ENCODE measurements around the gene TCF7L2. TPM values are rescaled to one million over a fixed set of nuclear protein-coding genes. Genes with fewer than 3 reads are reported as not detected.

Gene TCF7L2
- total RNA-seq, 1 donor from 2014 or later: 44.4 TPM

DNA sequence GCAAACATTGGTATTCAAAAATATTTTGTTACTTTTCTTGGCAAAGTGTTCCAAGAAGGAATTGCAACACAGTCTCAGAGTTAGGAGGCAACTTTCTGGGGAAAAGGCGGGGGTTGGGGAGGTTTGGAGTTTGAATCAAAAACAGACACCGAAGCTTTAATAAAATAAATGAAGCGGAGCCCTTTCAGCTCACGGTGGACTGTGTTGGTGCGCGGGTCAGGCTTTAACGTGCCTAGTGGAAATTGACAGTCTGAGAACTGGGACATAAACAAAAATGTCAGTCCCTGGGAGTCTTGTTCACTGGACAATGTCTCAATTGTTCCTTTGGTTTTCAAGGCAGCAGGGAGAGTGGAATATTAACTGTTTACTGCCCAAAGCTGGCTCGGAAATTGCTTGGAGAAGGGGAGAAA lies 109.3 kb downstream of the TCF7L2 start:
- H3K4me3 ChIP-seq: peak overlapping the region; percentile 6 to 30
- peaks cover 83% of the 10 kb centered on the region for H3K4me1 ChIP-seq
- TF ChIP-seq POLR2AphosphoS5 (IDR thresholded peaks at IDR 0.05; ENCODE audit: insufficient read depth in 1 of 2, low read depth in 1 of 2): peak in 1 of 2 donors; percentile 12
- TF ChIP-seq POLR2A (IDR thresholded peaks at IDR 0.05): no peak
- TF ChIP-seq, protein P1, sequence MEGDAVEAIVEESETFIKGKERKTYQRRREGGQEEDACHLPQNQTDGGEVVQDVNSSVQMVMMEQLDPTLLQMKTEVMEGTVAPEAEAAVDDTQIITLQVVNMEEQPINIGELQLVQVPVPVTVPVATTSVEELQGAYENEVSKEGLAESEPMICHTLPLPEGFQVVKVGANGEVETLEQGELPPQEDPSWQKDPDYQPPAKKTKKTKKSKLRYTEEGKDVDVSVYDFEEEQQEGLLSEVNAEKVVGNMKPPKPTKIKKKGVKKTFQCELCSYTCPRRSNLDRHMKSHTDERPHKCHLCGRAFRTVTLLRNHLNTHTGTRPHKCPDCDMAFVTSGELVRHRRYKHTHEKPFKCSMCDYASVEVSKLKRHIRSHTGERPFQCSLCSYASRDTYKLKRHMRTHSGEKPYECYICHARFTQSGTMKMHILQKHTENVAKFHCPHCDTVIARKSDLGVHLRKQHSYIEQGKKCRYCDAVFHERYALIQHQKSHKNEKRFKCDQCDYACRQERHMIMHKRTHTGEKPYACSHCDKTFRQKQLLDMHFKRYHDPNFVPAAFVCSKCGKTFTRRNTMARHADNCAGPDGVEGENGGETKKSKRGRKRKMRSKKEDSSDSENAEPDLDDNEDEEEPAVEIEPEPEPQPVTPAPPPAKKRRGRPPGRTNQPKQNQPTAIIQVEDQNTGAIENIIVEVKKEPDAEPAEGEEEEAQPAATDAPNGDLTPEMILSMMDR (IDR thresholded peaks at IDR 0.05): no peak
- H3K36me3 ChIP-seq: no peaks in the 10 kb centered on the region
- H3K27me3 ChIP-seq: no peaks in the 10 kb centered on the region
- no peaks in the 10 kb centered on the region for H3K9me3 ChIP-seq
- peak overlapping the region; percentile 34 for H3K27ac ChIP-seq
- DNase-seq (ENCODE audit: extremely low spot score in 2 of 2): no peak
- intact Hi-C loops (cut with DNase I): no loop called here

DNA sequence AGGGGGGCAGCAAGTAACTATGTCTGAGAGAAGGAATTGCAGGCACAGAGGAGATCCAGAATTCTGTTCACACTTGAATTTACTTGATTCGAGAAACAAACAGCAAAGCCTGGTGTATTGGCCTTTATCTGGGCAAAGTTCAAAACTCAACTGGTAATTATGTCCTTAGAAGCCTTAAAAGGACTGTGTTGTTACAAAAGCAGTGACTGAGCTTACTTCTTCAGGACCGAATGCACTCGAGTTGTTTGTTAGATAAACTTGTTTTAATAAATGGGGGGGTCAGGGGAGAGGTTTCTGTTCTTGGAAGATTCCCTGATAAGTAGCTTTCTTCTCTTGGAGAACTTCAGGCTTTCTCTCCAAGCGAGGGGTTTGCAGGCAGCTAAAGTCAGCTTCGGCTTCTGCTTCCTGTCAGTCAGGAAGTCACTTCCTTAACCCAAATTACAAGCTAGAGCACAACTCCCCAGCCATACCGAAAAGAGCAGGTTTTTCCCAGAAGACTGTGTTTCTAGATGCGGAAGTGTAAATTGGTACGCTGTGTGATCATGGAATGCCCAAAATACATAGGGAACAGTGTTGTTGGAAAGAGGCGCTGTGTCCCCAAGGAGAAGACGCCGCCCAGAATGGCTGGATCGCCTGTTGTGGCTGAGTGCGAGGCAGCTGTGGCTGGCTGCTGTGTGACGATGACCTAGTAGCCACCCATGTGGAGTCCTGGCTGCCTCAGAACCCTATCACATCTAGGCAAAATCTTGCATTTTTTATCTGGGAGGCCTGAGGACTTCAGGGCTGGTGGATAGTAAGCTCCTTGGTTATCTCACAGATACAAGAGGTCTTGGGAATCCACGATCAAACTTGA lies 110.4 kb downstream of the TCF7L2 start:
- peaks cover 91% of the 10 kb centered on the region for H3K4me1 ChIP-seq
- intact Hi-C loops (cut with DNase I): no loop called here
- no peaks in the 10 kb centered on the region for H3K36me3 ChIP-seq
- H3K9me3 ChIP-seq: no peaks in the 10 kb centered on the region
- H3K4me3 ChIP-seq: peak overlapping the region; percentile 3 to 30
- no peaks in the 10 kb centered on the region for H3K27me3 ChIP-seq
- TF ChIP-seq POLR2A (IDR thresholded peaks at IDR 0.05): no peak
- TF ChIP-seq POLR2AphosphoS5 (IDR thresholded peaks at IDR 0.05; ENCODE audit: insufficient read depth in 1 of 2, low read depth in 1 of 2): peak in 1 of 2 donors; percentile 21
- TF ChIP-seq, protein P1 (IDR thresholded peaks at IDR 0.05): no peak
- peak overlapping the region; percentile 34 for H3K27ac ChIP-seq
- DNase-seq (ENCODE audit: extremely low spot score in 2 of 2): no peak

DNA sequence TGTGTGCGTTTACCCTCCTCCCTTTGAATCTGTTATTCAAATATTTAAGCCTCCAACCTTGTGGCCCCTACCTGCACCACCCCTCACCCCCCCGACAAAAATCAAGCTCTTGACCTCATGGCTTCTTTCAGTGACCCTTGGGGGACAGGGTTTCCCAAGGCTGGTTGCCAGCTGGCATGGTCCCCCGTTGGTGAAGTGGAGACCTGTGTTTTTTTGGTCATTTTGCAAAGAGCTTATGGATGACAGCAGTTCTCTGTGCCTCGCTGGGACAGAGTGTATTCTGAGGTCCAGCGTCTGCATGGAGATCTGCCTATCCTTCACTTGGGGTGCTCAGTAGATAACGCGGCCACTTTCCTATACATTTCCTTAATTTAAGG lies 111.0 kb downstream of the TCF7L2 start:
- Histone ChIP-seq H3K9me3 (no peaks in the 10 kb centered on the region), H3K4me3 (no peak overlapping the region), H3K27me3 (no peaks in the 10 kb centered on the region), H3K36me3 (no peaks in the 10 kb centered on the region), H3K4me1 (peaks cover 95% of the 10 kb centered on the region), H3K27ac (peak overlapping the region; percentile 34)
- intact Hi-C loops (cut with DNase I): no loop called here
- no peak for DNase-seq (ENCODE audit: extremely low spot score in 2 of 2)
- TF ChIP-seq POLR2A (IDR thresholded peaks at IDR 0.05): no peak
- TF ChIP-seq POLR2AphosphoS5 (IDR thresholded peaks at IDR 0.05; ENCODE audit: insufficient read depth in 1 of 2, low read depth in 1 of 2): no peak

DNA sequence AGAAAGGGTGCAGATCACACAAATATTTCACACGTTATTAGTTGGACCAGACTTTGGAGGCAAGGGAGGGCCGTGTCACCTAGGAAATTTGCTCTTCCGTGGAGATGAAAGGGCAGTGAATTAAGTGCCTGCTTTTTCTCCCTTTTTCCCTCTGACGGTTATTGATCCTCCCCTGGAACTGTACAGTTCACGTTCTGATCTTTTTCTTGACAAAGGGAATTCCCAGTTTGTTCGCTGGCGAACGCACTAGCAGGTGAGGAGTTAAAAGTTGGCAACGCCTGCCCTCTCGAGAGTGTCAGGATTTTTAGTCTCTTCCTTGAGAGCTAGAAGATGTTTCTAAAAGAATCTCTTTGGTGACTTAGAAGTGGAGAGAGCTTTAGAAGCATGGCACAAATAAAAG lies 111.5 kb downstream of the TCF7L2 start:
- Histone ChIP-seq H3K27me3 (no peaks in the 10 kb centered on the region), H3K4me1 (peaks cover 95% of the 10 kb centered on the region), H3K4me3 (no peak overlapping the region), H3K36me3 (no peaks in the 10 kb centered on the region), H3K27ac (no peak overlapping the region), H3K9me3 (no peaks in the 10 kb centered on the region)
- TF ChIP-seq POLR2AphosphoS5 (IDR thresholded peaks at IDR 0.05; ENCODE audit: insufficient read depth in 1 of 2, low read depth in 1 of 2) (no peak), POLR2A (IDR thresholded peaks at IDR 0.05) (no peak)
- TF ChIP-seq, protein P1 (IDR thresholded peaks at IDR 0.05): no peak
- DNase-seq (ENCODE audit: extremely low spot score in 2 of 2): no peak
- intact Hi-C loops (cut with DNase I): no loop called here

DNA sequence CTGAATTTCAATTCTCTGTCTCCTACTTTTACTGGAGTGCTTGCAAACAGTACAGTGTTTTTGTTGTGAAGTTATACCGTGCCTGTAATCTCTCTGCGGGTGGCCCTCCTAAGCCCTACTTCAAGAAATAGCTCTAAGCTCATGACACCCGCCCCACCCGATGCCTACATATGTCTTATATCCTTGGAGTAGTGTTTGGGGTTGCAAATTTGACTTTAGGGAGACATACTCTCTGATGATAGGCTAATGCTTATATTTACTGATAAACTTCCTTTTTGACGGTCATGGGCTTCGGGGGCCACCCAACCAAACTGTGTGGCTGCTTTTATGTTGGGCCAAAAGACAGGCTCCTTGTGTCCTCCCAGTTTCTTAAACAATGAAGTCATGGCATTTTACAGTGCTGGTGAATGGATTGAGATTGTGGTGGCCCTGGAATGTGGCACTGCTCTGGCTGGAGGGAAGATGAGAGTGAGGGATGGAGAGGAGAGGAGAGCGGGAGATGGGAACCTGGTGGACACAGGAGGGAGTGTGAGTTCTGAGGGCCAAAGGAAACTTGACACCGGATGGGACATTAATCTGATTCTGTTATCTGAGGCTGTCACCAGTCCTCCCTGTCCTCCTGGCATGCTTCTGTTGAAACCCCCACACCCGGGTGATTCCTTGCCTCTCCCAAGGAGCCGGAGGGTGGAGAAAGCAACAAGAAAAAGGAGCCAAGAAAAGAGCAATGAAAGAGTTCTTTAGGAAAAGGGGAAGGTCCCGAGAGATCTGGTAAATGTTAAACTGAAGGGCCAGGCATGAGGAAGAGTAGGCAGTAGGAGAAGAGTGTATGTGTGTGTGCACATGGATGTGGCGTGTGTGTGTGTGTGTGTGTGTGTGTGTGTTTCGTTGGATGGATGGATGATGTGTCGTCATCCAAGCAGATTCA lies 113.3 kb downstream of the TCF7L2 start:
- Histone ChIP-seq H3K9me3 (no peaks in the 10 kb centered on the region), H3K4me3 (no peak overlapping the region), H3K36me3 (no peaks in the 10 kb centered on the region), H3K27ac (no peak overlapping the region), H3K4me1 (peaks cover 95% of the 10 kb centered on the region), H3K27me3 (no peaks in the 10 kb centered on the region)
- TF ChIP-seq POLR2A (IDR thresholded peaks at IDR 0.05) (no peak), POLR2AphosphoS5 (IDR thresholded peaks at IDR 0.05; ENCODE audit: insufficient read depth in 1 of 2, low read depth in 1 of 2) (no peak)
- TF ChIP-seq, protein P1 (IDR thresholded peaks at IDR 0.05): no peak
- intact Hi-C loops (cut with DNase I): no loop called here
- no peak for DNase-seq (ENCODE audit: extremely low spot score in 2 of 2)
